ENCODE data around the gene G6PC1. TPM values are rescaled to one million over a fixed set of nuclear protein-coding genes. Genes with fewer than 3 reads are reported as not detected.

Gene G6PC1
- total and polyA plus RNA-seq, 2 of the 13 experiments (the other 11 are each of a cell fraction or from before 2014, with no cell fraction given): 1.7 to 37.9 TPM

- TF ChIP-seq TERF1 (CRISPR knock-in tag; IDR thresholded peaks at IDR 0.05): no peak
- peak; percentile 71 for TF ChIP-seq XRCC5 (optimal IDR thresholded peaks at IDR 0.05; ENCODE audit: low read length)
- TF ChIP-seq SOX13 (IDR thresholded peaks at IDR 0.05): no peak
- 0 out of 4 replicates have a peak, but pooled peaks of 1 of the 2 experiments have one; percentile 12 for TF ChIP-seq SOX13 (CRISPR knock-in tag; conservative IDR thresholded peaks at IDR 0.05 in 1 of 2, IDR thresholded peaks at IDR 0.05 in 1 of 2)
- TF ChIP-seq SALL1 (CRISPR knock-in tag; IDR thresholded peaks at IDR 0.05): 0 out of 2 replicates have a peak, but pooled peaks have one; percentile 21
- TF ChIP-seq ARID5B (CRISPR knock-in tag; IDR thresholded peaks at IDR 0.05): 0 out of 2 replicates have a peak, but pooled peaks have one; percentile 31
- TF ChIP-seq HNF4G (IDR thresholded peaks at IDR 0.05; ENCODE audit: borderline replicate concordance, low read depth, low read length): peak; percentile 56
- TF ChIP-seq HNF4G (CRISPR knock-in tag; IDR thresholded peaks at IDR 0.05; ENCODE audit: borderline replicate concordance, low read depth): no peak
- no peak for TF ChIP-seq MAZ (IDR thresholded peaks at IDR 0.05; ENCODE audit: borderline replicate concordance, low read depth, low read length)
- TF ChIP-seq MAZ (CRISPR knock-in tag; IDR thresholded peaks at IDR 0.05; ENCODE audit: low read depth): 0 out of 2 replicates have a peak, but pooled peaks have one; percentile 23
- no peak for TF ChIP-seq ZNF772 (CRISPR knock-in tag; IDR thresholded peaks at IDR 0.05)
- 0 out of 2 replicates have a peak, but pooled peaks have one; percentile 15 for TF ChIP-seq PAXIP1 (CRISPR knock-in tag; conservative IDR thresholded peaks at IDR 0.05)
- peak; percentile 64; the same call in 1 of the 2 replicates for TF ChIP-seq ZBTB38 (CRISPR knock-in tag; IDR thresholded peaks at IDR 0.05)
- TF ChIP-seq PATZ1 (CRISPR knock-in tag; IDR thresholded peaks at IDR 0.05): 0 out of 2 replicates have a peak, but pooled peaks have one; percentile 35
- TF ChIP-seq ERF (CRISPR knock-in tag; IDR thresholded peaks at IDR 0.05): 0 out of 2 replicates have a peak, but pooled peaks have one; percentile 15
- TF ChIP-seq ZSCAN25 (CRISPR knock-in tag; IDR thresholded peaks at IDR 0.05): peak; percentile 68; the same call in 1 of the 2 replicates
- TF ChIP-seq ZNF713 (CRISPR knock-in tag; IDR thresholded peaks at IDR 0.05): no peak
- no peak for TF ChIP-seq FOXJ3 (CRISPR knock-in tag; IDR thresholded peaks at IDR 0.05; ENCODE audit: borderline replicate concordance)
- peak; percentile 19; the same call in 1 of the 2 replicates for TF ChIP-seq ETV5 (CRISPR knock-in tag; IDR thresholded peaks at IDR 0.05; ENCODE audit: borderline replicate concordance)
- 0 out of 2 replicates have a peak, but pooled peaks have one; percentile 20 for TF ChIP-seq RARA (CRISPR knock-in tag; IDR thresholded peaks at IDR 0.05)
Measured at GRCh38 chr17:42873315-42873714, 27.3 kb upstream of the G6PC1 start (continued).

Data from HepG2 (cell line).